DMS53 (cell line): Measurements from ENCODE around the gene AKR1C2.
"Not testable (repeated sequence)": the region's sequence is repeated elsewhere in the genome, so short reads cannot be mapped to it uniquely, and the experiment has no call there.

Experiments used
- DNase-seq: peaks from one replicate; lab custom pipeline; 2025; lab: John Stamatoyannopoulos, UW

Gene AKR1C2

GRCh38 chr10:4988000-4988641 lies 15.5 kb downstream of the AKR1C2 start:
- DNase-seq = not testable (repeated sequence)

- DNase-seq = no peak
These were observed 18.6 kb downstream of the AKR1C2 start for GRCh38 chr10:4984971-4985594.

GRCh38 chr10:4984223-4984622 lies 19.4 kb downstream of the AKR1C2 start:
- no peak for DNase-seq

DNA sequence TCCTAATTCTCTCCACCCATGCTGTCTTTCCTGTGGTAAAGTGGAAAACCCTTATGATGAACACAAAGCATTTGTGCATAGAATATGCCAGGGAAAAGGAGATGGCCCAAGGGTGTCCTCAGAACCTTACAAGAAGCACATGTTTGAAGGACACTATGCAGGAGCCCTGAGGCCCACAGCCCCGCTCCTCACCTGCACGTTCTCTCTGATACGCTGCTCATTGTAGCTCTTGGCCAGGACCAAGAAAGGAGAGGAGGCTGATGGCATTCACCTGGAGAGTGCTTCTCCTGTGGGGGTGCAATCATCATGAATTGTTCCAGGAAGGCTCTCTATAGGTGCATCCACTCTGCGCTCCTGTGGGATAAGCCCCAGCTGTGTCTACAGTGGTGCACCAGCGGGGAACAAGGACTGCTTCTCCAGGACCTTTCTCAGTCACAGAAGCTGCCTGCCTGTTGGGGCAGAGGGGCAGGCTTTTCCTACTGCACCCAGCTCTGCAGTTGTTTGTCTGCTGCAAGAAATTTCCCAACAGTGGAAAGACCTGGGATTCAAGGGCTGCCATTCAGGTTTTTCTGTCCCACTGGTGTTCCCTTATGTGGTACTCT lies 19.9 kb downstream of the AKR1C2 start:
- no peak for DNase-seq

- no peak for DNase-seq
These were observed 20.9 kb downstream of the AKR1C2 start for GRCh38 chr10:4982764-4983226.

DNA sequence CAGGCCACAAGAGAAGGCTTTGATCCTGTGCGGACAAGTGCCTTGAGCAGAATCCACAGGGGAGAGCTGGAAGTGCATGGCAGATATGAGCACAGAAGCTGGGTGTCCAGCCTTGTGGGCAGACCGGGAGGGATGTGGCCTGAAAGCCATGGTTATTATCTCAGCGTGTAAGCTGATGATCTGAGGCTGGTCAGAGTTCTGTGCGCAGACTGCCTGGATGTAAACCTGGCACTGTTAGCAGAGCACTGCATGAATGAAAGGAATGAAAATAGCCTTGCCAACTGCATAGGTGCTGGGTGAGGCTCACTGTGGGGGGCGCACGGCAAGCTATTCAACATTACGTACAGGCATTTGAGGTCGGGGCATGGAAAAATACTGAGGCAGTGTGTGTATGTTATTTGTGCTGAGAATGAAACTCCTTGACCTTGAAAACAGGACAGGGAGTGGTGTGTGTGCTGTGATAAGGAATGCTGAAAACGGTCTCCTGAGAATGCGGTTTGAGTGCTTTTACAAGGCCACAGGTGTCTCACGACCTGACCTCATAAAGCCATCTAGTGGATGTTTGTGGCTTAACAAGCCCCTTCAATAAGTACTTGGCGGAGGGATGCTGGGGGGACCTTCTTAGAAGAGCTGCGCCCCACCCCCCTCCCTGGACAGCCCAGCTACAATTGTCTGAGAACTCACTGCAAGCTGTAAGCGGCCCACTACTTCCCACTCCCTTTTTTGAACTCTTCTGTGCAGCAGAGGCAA lies 21.8 kb downstream of the AKR1C2 start:
- peak; percentile 66 for DNase-seq

GRCh38 chr10:4980793-4981192 lies 22.9 kb downstream of the AKR1C2 start:
- DNase-seq = no peak

- DNase-seq = no peak
These were observed 24.8 kb downstream of the AKR1C2 start for GRCh38 chr10:4978870-4979269.

DNA sequence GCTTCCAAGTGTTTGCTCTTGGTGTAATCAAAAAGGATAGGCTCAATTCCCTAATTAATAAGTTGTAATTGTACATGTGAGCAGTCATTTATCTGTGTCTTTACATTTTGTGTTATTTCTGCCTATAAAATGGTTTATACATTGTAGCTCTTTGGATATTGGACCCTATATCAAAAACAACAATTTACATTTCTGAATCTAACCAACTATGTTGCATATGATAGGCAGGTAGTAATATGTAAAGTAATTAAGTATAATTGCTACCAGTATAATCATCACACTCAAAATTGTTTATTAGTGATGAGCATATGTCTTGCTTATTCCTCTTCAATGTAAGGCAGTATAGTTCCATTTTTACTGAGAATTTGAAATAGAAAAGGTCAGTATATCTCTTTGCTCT lies 26.6 kb downstream of the AKR1C2 start:
- DNase-seq = no peak

DNA sequence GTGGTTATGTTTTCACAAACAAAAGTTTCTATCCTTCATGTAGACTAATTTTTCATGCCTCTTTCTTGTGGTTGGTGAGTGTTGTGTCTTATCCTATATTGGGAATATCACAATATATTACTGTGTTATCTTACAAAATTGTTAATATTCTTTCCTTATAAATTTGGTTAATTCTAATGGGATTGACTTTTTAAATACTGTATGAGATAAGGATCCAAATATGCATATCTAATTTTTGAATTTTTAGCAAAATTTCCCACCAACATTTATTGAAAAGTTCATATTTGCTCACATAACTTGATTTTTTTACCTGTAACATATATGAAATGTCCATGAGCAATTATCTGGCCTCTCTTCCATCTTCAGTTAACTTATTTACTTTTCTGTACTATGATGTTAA lies 29.3 kb downstream of the AKR1C2 start:
- DNase-seq = not testable (repeated sequence)

DNA sequence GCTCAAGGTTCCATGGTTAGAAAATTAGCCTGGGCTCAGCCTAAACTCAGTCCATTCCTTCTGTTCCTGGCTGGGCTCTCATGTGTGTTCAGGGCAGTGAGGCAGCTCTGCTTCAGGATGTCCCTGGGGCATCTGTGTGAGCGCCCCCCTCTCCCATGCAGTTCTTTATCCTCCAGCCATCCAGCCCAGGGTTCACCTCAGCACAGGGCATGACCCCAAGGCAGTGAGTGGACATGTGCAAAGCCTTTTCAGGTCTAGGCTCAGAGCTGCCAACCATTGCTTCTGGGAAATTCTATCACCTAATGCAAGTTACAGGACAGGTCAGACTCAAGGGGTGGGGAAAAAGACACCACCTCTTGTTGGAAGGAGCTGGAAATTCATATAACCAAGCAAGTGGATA lies 30.4 kb downstream of the AKR1C2 start:
- not testable (repeated sequence) for DNase-seq

DNA sequence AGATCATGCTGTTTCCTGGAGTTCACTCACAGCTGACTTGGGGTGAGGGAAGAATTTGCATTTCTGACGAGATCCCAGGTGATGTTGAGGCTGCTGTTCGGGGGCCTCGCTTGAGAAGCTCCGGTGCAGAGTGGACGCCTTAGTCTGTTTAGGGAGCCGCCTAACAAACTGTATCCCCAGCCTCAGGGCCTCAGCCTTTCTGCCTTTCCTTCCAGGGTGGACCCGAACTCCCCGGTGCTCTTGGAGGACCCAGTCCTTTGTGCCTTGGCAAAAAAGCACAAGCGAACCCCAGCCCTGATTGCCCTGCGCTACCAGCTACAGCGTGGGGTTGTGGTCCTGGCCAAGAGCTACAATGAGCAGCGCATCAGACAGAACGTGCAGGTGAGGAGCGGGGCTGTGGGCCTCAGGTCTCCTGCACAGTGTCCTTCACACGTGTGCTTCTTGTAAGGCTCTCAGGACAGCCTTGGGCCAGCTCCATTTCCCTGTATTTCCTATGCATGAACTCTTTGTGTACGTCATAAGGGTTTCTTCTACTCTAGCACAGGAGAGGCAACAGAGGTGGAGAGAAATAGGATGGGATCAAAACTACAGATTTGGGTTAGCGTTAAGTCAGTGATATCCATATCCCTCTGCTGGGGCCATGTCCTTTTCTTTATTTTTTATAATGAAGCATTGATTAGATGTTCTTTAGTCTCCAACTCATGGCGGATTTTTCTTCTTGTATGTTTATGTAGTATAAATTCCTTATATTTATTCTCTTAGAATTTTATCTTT lies 31.1 kb downstream of the AKR1C2 start:
- not testable (repeated sequence) for DNase-seq

DNA sequence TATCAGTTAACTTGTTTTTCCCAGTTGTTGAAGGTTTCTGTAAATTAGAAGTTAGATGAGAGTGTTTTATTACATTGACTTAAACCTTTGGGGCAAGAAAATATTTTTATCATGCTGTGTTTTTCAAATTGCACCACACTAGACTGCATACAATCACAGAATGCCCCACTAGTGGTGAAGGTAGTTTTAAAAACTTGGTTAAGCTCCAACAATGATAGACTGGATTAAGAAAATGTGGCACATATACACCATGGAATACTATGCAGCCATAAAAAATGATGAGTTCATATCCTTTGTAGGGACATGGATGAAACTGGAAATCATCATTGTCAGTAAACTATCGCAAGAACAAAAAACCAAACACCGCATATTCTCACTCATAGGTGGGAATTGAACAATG lies 33.3 kb downstream of the AKR1C2 start:
- DNase-seq = not testable (repeated sequence)

GRCh38 chr10:4969289-4969688 lies 34.4 kb downstream of the AKR1C2 start:
- not testable (repeated sequence) for DNase-seq

- DNase-seq = not testable (repeated sequence)
These were observed 36.5 kb downstream of the AKR1C2 start for GRCh38 chr10:4967189-4967588.

DNA sequence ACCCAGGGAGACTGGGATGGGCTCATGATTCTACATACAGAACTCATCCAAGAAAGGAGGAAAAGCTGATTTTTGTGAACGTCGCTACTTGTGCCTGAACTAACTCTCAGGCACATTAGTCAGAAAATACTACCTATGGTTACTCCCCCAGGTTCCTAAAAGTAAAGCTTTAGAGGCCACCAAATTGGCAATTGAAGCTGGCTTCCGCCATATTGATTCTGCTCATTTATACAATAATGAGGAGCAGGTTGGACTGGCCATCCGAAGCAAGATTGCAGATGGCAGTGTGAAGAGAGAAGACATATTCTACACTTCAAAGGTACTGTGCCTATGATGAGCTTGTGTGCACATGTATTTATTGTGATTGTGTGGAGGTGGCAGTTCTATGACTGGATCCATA lies 37.9 kb downstream of the AKR1C2 start:
- DNase-seq = not testable (repeated sequence)

DNA sequence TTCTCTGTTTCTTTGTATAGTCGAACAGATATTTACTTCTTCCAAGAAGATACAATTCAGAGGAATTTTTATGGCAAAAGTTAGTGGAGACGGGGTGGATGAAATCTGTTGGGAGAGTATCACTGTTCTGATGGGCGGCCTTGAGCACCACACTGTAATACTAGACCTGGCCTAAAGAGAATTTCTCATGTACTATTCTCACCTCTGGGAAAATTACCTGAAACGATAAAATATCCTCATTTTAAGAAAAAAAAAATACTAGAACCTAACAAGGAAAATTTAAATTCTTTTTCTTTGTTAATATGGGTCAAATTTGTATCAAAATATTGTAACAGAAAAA lies 39.9 kb downstream of the AKR1C2 start:
- not testable (repeated sequence) for DNase-seq

DNA sequence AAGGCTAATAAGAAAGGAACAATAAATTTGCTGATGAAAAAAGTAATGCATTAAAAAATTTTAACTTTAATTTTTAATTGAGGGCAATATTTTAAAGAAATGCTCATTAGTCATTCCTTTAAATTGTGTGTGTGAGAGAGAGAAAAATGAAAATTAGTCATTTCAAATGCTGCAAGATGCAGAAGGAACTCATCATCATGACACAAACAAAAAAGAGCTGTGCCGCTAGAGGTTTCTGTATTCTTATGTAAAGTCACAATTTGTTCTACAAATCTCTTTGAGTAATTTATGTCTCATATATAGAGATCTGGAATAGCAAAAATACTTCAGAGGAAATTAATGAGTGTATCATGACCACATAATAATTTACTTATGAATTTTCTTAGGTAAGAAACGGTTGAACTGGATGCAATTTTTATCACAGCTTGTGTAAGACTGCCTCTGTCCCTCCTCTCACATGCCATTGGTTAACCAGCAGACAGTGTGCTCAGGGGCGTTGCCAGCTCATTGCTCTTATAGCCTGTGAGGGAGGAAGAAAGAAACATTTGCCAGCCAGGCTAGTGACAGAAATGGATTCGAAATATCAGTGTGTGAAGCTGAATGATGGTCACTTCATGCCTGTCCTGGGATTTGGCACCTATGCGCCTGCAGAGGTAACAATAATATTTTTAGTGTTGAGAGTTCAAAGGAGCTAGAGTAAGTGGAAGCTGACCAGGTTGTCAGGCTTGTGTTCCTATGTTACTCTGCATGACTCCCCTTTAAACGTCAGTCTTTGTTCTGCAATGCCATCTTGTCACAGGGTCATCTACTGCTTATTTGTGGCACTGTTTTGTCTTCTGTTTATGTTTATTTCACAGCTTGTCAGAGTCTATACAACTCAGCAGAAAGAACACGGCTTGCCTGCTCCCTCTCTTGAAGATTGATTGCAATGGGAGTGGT lies 40.5 kb downstream of the AKR1C2 start, which contains the start of gene AKR1C1:
TSS of gene AKR1C1 (plus strand) at position 540 of the 939 bp plus-strand sequence. CDS start at position 570, 30 bp downstream.
- DNase-seq = not testable (repeated sequence)

DNA sequence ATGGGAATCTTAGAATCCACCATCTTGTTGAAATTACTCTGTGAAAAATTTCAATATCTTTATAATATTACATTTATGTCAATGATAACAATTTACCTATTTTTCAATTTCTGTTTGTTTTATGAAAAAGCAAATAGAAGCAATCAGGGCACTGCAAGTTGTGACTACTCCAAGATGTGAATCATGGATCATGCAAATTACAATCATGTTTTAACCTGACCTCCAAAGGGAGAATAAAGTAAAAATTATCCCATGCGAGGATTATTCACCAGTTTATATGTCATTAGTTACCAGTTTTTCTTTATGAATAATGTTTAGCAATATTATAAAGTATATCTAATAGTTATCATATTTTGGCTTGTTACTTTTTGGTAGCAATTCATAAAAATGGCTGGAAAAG lies 41.3 kb downstream of the AKR1C2 start:
- not testable (repeated sequence) for DNase-seq

DNA sequence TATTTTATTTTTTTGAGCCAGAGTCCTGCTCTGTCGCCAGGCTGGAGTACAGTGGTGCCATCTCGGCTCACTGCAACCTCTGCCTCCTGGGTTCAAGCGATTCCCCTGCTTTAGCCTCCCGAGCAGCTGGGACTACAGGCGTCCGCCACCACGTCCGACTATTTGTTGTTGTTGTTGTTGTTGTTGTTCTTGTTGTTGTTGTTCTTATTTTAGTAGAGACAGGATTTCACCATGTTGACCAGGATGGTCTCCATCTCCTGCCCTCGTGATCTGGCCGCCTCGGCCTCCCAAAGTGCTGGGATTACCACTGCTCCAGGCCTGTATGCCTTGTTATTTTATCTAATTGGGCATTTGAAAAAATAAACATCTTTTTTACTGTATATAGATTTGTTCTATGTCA lies 42.1 kb downstream of the AKR1C2 start:
- not testable (repeated sequence) for DNase-seq
